ENCODE data around the gene EPAS1. TPM values are rescaled to one million over a fixed set of nuclear protein-coding genes. Genes with fewer than 3 reads are reported as not detected.

EPAS1 gene
- 41.5 and 45.6 TPM in 2 replicates for total RNA-seq (ENCODE audit: low replicate concordance)

DNA sequence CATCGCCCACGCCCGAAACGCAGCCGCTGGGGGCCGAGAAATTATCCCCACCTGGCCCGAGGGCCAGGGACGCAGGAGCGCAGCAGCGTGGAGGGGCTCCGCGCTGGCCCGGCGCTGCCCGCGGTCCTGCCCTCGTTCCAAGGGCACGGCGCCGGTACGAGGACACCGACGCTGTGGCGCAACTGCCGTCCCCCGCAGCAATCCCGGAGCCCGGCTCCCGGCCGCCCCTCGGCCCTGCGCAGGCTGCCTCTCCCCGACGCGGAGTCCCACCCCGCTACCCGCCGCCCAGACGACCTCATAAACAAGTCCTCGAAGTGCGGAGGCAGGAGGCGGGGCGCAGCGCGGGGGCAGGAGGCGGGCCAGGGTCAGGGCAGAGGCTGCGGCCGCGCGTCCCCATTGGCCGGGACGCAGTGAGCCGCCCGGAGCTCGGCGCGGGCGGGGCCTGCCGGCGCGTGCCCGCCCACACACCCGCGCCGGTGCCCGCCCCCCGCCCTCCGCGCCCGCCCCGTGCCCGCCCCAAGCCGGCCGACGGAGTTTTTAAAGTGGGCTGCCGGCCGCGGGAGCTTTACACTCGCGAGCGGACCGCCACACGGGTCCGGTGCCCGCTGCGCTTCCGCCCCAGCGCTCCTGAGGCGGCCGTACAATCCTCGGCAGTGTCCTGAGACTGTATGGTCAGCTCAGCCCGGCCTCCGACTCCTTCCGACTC is at the start of gene EPAS1:
Gene EPAS1 (plus strand): TSS at position 568 of the 706 bp plus-strand sequence. CDS start 505 bp downstream, outside the sequence.
- TF ChIP-seq, protein P1, sequence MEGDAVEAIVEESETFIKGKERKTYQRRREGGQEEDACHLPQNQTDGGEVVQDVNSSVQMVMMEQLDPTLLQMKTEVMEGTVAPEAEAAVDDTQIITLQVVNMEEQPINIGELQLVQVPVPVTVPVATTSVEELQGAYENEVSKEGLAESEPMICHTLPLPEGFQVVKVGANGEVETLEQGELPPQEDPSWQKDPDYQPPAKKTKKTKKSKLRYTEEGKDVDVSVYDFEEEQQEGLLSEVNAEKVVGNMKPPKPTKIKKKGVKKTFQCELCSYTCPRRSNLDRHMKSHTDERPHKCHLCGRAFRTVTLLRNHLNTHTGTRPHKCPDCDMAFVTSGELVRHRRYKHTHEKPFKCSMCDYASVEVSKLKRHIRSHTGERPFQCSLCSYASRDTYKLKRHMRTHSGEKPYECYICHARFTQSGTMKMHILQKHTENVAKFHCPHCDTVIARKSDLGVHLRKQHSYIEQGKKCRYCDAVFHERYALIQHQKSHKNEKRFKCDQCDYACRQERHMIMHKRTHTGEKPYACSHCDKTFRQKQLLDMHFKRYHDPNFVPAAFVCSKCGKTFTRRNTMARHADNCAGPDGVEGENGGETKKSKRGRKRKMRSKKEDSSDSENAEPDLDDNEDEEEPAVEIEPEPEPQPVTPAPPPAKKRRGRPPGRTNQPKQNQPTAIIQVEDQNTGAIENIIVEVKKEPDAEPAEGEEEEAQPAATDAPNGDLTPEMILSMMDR (IDR thresholded peaks at IDR 0.05; ENCODE audit: insufficient read depth, low read length): no peak
- peak within 1 kb of the TSS; percentile 92 for H3K4me3 ChIP-seq (ENCODE audit: low read depth, low read length)
- peak; percentile 74 for DNase-seq (ENCODE audit: low read depth)

DNA sequence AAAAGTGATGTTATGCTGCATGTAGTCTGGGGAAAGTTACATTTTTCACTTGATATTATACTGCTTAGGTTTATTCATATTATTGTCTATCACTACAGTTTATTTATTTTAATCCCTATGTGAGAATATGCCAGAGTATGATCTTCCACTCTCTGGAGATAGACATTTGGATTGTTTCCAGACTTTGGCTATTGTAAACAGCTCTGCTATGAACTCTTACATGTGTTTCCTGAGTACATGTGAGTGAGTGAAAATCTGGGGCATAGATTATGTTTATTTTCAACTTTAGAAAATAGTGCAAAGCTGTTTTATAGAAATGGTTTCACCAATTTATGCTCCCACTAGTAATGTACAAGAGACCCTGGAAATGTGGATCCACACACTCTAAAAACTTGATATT is 49.0 kb upstream of the EPAS1 start:
- TF ChIP-seq, protein P1 (IDR thresholded peaks at IDR 0.05; ENCODE audit: insufficient read depth, low read length): no peak
- no peak for DNase-seq (ENCODE audit: low read depth)
- no peak overlapping the region for H3K4me3 ChIP-seq (ENCODE audit: low read depth, low read length)

DNA sequence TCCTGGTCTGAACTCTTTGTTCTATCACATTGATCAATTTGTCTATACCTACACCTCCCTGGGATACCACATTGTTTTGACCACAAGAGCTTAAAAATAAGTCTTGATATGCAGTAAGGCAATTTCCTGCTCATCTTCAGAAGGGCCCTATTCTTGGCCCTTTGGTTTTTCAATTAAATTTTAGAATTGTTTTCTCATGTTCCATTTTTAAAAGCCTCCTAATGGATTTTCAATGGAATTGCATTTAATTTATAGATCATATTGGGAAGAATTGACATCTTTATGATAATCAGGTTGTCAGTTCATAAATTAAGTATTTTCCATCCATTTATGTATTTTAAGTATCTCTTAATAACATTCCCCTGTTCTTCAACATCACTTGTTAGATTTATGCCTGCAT is 47.6 kb upstream of the EPAS1 start:
- no peak overlapping the region for H3K4me3 ChIP-seq (ENCODE audit: low read depth, low read length)
- DNase-seq (ENCODE audit: low read depth): no peak
- TF ChIP-seq, protein P1 (IDR thresholded peaks at IDR 0.05; ENCODE audit: insufficient read depth, low read length): no peak

DNA sequence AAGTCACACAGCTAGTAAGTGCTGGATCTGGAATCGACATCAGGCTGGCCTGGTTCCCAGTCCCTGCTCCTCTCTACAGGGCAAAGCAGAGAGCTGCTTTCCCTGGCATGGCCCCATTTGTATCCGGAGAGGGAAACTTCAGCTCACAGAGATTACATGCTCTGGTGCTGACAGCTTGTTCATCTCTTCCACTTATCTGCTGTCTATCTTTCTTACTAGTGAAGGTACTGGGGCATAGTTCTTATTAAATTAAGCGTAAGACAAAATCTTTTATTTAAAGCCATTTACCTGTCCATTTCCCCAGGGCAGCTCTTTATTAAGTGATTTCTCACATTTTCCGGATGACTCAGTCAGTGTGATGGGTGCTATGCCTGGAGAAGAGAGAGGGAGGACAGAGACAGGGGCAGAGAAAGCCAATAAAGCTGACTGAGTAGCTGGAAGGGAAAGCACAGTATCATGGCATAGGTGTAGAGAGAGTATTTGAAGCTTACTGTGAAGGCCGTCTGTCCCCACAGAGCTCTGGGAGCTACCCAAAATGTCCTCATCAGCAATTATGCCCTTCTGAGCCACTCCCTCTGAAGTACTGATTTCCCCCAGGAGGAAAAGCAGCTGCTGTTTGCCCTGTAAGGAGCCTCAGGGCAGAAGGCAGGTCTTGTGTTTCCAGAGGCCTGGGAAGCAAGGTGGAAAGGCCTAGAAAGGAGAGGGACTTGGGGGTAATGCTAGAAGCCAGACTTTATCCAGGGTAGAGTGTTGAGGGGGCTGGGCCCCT is 44.1 kb upstream of the EPAS1 start:
- no peak overlapping the region for H3K4me3 ChIP-seq (ENCODE audit: low read depth, low read length)
- TF ChIP-seq, protein P1 (IDR thresholded peaks at IDR 0.05; ENCODE audit: insufficient read depth, low read length): no peak
- peak; percentile 40 for DNase-seq (ENCODE audit: low read depth)

DNA sequence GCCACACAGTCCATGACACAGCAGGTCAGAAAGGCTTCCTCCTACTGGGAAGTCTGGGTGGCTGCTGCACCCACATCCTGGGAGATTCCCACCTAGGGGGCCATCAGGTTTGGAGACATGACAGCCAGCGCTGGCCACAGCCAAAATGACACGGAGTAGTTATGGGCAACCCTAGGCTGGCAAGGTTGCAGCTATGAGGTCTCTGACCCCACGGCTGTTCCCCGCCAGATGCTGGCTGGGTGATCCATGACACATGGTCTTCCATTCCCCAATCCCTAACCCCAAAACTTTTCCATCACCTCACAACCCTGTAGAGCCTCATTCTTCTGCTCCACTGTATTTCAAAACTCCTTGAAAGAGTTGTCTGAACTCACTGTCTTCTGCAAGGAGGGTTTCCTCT is 42.7 kb upstream of the EPAS1 start:
- no peak overlapping the region for H3K4me3 ChIP-seq (ENCODE audit: low read depth, low read length)
- no peak for DNase-seq (ENCODE audit: low read depth)
- TF ChIP-seq, protein P1 (IDR thresholded peaks at IDR 0.05; ENCODE audit: insufficient read depth, low read length): no peak

DNA sequence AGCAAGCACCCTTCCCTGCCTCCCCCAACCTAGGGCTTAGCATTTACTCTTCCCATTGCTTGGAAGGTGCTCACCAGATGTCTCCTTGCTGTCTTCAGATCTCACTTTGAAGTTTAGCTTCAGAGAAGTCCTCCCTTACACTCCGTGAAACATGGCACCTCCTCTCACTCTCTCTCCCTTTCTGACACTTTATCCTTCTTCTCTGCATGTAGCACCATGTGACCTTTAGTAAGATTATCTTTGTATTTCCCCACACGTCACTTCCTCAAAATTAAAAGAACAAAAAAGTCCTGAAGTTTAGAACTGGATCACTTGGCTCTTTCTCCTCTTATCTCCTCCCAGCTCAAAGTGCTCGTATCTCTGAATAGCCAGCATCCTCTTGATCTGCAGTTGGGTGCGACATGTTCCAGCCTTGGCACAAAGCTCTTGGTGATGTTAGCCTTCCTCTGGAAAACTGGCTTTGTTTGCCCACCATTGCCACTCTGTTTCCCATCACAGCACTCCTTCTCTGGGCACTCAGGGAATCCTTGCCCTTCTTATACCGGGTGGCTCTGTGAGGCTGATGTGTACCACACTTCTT is 40.6 kb upstream of the EPAS1 start:
- no peak for DNase-seq (ENCODE audit: low read depth)
- TF ChIP-seq, protein P1 (IDR thresholded peaks at IDR 0.05; ENCODE audit: insufficient read depth, low read length): no peak

More for the DNA sequence above, 40.6 kb upstream of the EPAS1 start:
- no peak overlapping the region for H3K4me3 ChIP-seq (ENCODE audit: low read depth, low read length)

Measured in fibroblast of the aortic adventitia (primary cell).